SK-MEL-5 (cell line): ENCODE results near the gene SPTBN2. TPM values are rescaled to one million over a fixed set of nuclear protein-coding genes. Genes with fewer than 3 reads are reported as not detected.

Experiments used
- DNase-seq: peaks from one replicate; pipeline ENCODE4 v3.0.0-alpha.2; 2016; ENCODE audit warnings: low read depth, low spot score
- in situ Hi-C: cut with HindIII; loops from 2 replicates; pipeline ENCODE4 v1.10.0; 2016; ENCODE audit warnings: low sequenced_read_pairs, high pct_unique_total_duplicates, low pct_unique_long_range_greater_than_20kb
- total RNA-seq: library from RNA; depleted of rRNA; stranded (reverse); fragments of >200 nt; shearing (Covaris generic); gene quantifications from 2 replicates; pipeline ENCODE4 v1.2.3, GENCODE V29; 2014

The SPTBN2 gene
- total RNA-seq, 1 experiment from 2014 or later, result 19.5 TPM

GRCh38 chr11:66692446-66692845 lies 36.6 kb downstream of the SPTBN2 start:
- DNase-seq, result no peak
- in situ Hi-C loops, result no loop called here

- in situ Hi-C loops, result no loop called here
- DNase-seq, result no peak
Measured at GRCh38 chr11:66691311-66691980, 37.6 kb downstream of the SPTBN2 start.

GRCh38 chr11:66689661-66690590 lies 39.1 kb downstream of the SPTBN2 start:
- in situ Hi-C loops, result no loop called here
- DNase-seq, result no peak

DNA sequence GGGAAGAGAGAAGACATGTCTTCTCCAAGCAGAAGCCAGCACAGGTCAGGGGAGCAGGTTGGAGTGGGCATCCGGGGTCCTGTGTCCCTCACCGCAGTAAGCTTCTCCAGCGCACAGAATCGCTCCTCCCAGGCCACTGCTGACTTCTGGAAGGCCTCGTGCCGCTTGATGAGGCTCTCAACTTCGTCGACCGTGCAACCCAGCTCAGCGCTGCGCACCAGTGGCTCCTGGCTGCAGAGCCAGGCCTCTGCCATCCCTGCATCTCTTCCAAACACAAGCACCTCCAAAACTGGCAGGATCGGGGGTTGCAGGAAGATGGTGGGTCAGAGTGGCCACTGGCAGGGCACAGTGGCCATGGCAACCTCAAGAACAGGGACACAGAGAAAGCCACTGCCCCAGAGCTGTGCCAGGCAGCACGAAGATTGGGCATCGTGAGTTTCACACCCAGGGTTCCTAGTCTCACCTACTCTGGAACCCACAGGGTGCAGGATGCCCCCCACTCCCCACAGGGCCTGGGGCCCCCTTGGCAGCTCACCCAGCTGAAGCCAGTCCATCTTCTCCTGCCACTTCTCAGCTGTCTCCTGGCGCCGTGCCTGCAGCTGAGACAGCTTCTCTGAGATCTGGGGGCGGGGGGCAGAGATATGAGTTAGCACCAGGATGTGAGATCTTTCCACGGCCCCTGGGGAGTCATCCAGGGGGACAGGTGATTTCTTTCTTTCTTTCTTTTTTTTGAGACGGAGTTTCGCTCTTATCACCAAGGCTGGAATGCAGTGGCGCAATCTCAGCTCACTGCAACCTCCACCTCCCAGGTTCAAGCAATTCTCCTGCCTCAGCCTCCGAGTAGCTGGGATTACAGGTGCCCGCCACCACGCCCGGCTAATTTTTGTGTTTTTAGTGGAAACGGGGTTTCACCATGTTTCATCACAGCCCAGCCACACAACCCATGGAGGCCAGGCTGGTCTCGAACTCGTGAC lies 40.2 kb downstream of the SPTBN2 start:
- in situ Hi-C loops, result no loop called here
- no peak for DNase-seq

DNA sequence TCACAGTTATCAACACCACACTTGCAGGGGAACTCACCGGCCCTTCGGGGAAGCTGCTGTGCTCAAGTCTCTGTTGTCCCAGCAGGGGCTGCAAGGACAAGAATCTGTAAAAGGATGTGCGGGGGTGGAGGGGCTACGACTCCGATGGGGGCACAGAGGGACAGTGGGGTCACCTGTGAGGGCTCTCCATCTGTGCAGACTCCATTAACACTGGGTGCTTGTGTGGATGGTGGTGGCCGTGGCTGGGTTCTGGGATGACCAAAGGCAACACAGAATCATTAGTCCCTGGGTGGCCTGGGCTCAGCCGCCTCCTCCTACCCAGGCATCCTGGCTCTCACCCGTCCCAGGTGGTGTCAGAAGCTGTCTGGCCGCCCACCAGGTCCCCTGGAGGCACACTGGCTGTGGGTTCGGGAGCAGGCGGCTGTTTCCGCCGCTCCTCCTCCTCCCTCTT lies 41.2 kb downstream of the SPTBN2 start:
- in situ Hi-C loops, result no loop called here

DNA sequence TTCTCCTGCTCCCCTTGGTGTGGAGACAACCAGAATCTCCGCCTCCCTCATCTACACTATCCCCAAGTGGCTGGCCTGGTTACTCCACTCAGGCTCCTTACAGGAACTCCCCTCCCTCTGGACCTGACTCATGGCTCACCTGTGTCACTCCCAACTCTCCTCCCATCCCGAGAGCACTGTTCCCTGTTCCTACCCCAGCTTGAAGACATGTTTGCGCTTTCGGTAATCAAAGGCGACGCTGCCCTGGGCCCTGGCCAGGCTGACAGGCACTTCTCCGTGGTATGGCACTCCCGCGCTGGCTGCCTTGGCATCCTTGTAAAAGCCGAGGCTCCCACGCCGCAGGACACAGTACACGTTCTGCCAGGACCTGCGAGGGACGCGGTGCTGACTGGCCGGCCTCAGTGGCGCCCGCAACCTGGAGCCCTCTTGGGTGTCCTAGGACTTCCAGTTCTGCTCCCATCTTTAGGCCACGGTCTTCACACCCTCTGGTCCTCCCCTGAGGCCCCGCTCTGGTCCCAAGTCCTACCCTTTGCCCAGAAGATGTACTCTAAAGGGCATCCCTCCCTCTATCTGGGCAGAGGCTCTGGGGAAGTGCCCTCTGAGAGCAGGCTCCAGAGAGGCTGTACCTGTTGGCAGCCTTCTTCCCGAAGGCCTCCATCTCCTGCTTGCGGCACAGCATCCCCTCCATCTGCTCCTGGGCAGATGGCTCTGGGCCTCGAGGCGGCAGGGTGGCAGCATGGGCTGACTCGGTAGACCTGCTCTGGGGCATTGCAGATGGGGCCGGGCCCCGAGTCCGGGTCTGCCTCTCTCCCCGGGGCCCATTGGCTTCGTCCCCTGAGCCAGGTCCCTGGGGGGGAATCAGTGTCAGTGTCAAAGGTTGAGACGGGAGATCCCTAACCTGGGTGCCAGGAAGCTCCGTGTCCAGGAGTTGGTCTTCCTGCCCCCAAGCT lies 41.9 kb downstream of the SPTBN2 start:
- in situ Hi-C loops, result no loop called here
- DNase-seq, result no peak

More for the DNA sequence above, 41.2 kb downstream of the SPTBN2 start:
- no peak for DNase-seq

- in situ Hi-C loops, result no loop called here
- DNase-seq, result no peak
Measured at GRCh38 chr11:66686100-66686785, 42.8 kb downstream of the SPTBN2 start.

GRCh38 chr11:66685276-66686099 lies 43.5 kb downstream of the SPTBN2 start:
- in situ Hi-C loops, result no loop called here
- no peak for DNase-seq

- no peak for DNase-seq
- in situ Hi-C loops, result no loop called here
Measured at GRCh38 chr11:66684635-66685034, 44.4 kb downstream of the SPTBN2 start.

DNA sequence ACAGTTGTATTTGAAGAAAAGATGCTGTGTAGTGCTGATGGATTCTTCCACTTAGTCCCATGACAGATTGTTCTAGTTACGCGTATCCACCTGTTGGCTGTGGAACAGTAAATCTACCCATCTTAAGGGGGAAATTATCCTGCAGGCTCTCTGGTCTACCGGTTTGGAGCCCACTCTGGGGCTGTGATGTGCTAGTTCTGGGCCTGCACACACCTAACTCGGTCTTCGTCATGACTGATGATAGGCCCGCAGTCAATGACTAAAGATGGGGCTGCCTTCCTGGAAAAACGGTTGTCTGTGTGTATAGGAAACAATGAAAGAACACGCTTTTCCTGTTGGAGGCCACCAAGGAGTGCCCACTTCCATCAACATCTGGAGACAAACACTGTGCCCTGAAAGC lies 45.1 kb downstream of the SPTBN2 start:
- DNase-seq, result no peak
- in situ Hi-C loops, result no loop called here

DNA sequence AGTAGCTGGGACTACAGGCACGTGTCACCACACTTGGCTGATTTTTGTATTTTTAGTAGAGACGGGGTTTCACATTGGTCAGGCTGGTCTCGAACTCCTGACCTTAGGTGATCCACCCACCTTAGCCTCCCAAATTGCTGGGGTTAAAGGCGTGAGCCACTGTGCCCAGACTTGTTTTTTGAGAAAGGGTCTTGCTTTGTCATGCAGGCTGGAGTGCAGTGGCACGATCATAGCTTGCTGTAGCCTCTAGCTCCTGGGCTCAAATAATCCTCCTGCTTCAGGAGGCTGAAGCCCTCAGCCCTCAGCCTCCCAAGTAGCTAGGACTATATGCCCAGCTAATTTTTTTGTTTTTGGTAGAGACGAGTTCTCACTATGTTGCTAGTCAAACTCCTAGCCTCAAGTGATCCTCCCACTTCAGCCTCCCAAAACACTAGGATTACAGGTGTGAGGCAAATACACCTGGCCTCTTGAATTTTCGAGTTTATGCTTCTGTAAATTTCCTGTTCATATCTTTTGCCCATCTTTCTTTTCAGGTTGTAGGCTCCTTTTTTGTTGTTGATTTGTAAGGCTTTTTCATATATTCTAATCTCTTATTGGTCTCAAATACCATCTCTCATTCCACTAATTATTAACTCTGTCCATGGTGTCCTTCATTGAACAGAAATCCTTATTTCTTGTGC lies 47.9 kb downstream of the SPTBN2 start:
- DNase-seq, result no peak
- in situ Hi-C loops, result no loop called here

DNA sequence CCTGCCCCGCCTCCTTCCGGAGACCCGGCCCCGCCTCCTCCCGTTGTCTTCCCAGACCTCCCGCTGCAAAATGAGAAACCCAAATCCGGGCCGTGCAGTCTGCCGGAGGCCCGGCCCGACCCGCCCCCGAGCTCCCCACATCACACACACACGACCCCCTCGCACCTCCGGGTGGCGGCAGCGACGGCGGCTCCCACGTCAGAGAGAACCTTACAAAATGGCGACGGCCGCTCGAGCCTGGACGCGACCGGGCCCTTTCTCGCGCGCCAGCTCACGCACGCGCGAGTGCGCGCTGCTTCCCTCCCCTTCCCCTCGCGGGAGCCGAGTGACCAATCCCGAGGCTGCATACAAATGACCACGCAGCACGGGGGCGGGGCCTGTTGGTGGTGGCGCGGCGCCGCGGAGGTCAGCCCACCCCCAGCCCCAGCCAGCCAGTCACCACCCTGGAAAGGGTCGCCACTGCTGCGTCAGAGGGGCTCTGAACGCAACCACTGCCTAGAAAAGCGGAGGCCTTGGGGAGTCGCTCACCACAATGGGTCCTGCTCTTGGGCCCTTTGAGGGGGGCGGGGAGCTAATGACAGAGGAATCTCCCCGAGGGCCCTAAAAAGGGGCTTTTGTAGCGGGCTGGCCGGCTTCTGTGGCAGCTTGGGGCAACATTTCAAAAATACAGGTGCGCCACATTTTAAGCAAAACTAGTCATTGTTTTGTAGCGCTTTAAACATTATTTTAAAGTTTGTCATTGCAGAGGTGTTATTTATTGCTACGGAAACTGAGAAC lies 51.2 kb downstream of the SPTBN2 start, which contains the start of gene RBM4B:
Gene RBM4B (minus strand): TSS at position 289 of the 777 bp plus-strand sequence. CDS start 808 bp downstream, outside the sequence.
- in situ Hi-C loops, result no loop called here

GRCh38 chr11:66676931-66677598 lies 52.0 kb downstream of the SPTBN2 start:
- in situ Hi-C loops, result no loop called here
- no peak for DNase-seq

More for the DNA sequence above, 51.2 kb downstream of the SPTBN2 start, which contains the start of gene RBM4B:
- DNase-seq, result peak; percentile 88
